Astrocyte (in vitro differentiated cells and primary cell): ENCODE results near the gene FCER1G.

ENCODE experiments used
- CTCF ChIP-seq: IDR thresholded peaks from 2 replicates; pipeline ENCODE4 v1.5.1; 2011; ENCODE audit warnings: low read depth, mild to moderate bottlenecking, inconsistent platforms, low read length, moderate library complexity; ENCODE audit not compliant: insufficient read depth
- EZH2 ChIP-seq: IDR thresholded peaks from 2 replicates; pipeline ENCODE4 v1.6.1; 2012; ENCODE audit warnings: mild to moderate bottlenecking, low read length, inconsistent platforms; ENCODE audit not compliant: insufficient read depth

- TF ChIP-seq CTCF (no peak), EZH2 (no peak)
Measured at GRCh38 chr1:161175771-161176453, 39.2 kb upstream of the FCER1G start.
